COR-L47 (cell line): Measurements from ENCODE around the gene PHETA2.
"Not testable (repeated sequence)": the region's sequence is repeated elsewhere in the genome, so short reads cannot be mapped to it uniquely, and the experiment has no call there.

Experiments used
- DNase-seq: peaks from one replicate; lab custom pipeline; 2025; lab: John Stamatoyannopoulos, UW

Gene PHETA2

DNA sequence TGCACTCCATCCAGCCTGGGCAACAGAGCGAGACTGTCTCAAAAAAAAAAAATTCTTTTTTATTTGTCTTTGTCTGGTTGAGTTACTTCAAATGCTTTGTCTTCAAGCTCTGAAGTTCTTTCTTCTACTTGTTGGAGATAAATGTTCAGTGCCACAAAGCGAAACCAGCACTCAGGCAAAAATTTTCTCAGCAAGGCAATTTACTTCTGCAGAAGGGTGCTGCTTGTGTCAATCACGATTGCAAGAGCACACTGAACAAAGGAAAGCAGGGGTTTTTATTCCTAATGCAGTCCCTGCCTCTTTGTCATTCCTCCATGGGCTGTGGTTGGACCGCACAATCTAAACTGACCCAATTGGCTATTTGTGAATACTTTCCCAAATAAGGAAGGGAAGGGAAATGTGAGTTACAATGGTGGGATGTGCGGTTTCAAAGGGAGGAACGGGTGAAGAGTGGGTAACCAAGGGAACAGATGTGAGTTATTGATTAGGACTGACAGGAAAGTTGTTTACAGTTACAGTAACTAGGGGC, 30.3 kb downstream of the PHETA2 start:
- not testable (repeated sequence) for DNase-seq

DNA sequence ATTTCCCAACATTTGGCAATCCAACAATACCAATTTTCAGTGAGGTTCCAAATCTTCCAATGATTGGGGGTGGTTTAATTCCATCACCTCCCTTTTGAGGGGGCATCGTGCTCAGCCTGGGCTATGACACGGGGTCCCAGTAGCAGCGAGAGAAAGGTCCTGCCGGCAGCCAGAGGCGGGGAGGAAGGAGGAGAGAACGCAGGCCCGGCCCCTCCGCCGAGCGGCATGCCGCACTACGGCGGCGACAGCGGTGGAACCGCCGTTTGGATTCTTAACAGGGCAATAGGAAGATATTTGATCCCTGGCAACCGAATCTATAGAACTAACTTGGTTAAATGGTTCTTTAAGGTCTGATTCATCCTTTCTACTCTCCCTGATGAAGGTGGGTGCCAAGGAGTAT, 34.8 kb downstream of the PHETA2 start:
- no peak for DNase-seq

- DNase-seq = no peak
Observed at GRCh38 chr22:42111798-42112197, 37.8 kb downstream of the PHETA2 start.

DNA sequence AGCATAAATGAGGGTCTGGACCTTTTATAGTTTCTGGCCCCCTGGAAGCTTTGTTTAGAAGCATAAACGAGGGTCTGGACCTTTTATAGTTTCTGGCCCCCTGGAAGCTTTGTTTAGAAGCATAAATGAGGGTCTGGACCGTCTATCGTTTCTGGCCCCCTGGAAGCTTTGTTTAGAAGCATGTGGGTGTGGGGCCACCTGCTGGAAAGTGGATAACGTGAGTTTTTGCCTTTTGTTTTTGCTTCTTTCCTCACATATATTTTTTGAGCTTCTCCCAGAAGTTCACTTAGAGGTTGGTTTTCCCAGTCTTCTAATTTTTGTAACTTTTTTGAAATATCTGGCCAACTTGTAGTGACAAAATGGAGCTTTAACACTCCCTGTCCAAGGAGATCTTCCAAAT, 38.7 kb downstream of the PHETA2 start:
- peak; percentile 23 for DNase-seq

GRCh38 chr22:42114721-42115120, 40.7 kb downstream of the PHETA2 start:
- DNase-seq = peak; percentile 19

DNA sequence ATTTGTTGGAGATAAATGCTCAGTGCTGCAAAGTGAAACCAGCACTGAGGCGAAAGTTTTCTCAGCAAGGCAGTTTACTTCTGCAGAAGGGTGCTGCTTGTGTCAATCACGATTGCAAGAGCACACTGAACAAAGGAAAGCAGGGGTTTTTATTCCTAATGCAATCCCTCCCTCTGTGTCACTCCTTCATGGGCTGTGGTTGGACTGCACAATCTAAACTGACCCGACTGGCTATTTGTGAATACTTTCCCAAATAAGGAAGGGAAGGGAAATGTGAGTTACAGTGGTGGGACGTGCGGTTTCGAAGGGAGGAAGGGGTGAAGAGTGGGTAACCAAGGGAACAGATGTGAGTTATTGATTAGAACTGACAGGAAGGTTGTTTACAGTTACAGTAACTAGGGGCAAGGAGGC, 41.4 kb downstream of the PHETA2 start:
- DNase-seq = not testable (repeated sequence)

DNA sequence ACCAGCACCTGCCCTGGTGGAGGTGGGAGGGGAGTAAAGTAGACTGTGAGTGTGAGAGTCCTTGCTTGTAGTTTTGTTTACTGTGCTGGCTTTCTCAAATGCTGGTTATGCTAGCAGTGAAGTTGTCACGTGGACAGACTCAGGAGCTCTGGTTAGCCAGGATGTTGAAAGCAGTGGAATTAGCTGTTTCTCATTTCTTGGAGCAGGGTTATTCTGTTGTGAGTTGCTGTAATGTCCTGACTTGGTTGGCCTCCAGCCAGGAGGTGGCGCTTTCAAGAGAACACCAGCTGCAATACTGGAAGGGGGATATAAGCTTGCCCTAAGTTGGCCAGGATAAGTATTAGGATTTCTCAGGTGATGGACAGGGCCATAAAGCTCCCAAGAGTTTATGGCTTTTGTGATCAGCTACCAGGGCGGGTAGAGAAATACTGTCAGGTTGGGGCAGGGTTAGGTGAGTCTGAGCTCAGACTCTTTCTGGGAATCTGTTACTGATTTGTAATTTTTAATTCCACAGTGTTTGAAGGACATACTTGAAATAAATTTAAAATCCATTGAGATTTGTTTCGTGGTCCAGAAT, 42.9 kb downstream of the PHETA2 start:
- no peak for DNase-seq

DNA sequence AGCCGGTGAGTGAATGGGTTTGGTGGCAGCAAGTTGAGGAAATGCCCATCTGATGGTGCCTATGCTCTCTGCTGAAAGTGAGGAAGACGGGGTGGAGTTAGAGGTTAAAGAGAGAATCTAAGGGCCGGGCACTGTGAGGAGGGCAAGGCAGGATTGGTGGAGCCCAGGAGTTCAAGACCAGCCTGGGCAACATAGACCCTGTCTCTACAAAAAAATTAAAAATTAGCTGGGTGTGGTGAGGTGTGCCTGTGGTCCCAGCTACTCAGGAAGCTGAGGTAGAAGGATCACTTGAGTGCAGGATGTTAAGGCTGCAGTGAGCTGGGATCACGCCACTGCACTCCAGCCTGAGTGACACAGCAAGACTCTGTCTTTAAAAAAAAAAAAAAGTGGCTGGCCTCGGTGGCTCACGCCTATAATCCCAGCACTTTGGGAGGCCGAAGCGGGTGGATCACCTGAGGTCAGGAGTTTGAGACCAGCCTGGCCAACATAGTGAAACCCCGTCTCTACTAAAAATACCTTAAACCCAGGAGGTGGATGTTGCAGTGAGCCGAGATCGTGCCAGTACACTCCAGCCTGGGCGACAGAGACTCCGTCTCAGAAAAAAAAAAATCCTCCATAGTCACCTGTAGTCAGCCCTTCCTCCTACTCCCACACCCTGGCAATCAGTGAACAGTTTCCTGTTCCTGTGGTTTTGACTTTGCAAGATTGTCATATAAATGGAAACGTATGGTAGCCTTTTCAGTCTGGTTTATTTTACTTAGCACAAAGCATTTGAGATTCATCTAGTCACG, 46.4 kb downstream of the PHETA2 start:
- DNase-seq = not testable (repeated sequence)

- not testable (repeated sequence) for DNase-seq
Observed at GRCh38 chr22:42123529-42123928, 49.5 kb downstream of the PHETA2 start.

GRCh38 chr22:42127606-42128005, 53.6 kb downstream of the PHETA2 start:
- DNase-seq = no peak

DNA sequence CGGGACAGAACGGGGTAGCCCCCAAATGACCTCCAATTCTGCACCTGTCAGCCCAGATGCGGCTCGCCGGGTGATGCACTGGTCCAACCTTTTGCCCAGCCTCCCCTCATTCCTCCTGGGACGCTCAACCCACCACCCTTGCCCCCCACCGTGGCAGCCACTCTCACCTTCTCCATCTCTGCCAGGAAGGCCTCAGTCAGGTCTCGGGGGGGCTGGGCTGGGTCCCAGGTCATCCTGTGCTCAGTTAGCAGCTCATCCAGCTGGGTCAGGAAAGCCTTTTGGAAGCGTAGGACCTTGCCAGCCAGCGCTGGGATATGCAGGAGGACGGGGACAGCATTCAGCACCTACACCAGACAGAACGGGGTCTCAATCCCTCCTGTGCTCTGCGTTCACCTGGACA, 54.0 kb downstream of the PHETA2 start:
- DNase-seq = not testable (repeated sequence)
